Breast epithelium (tissue), 4 donors: ENCODE data around the gene CETP. TPM values are rescaled to one million over a fixed set of nuclear protein-coding genes. Genes with fewer than 3 reads are reported as not detected.
"Not testable (repeated sequence)": the region's sequence is repeated elsewhere in the genome, so short reads cannot be mapped to it uniquely, and the experiment has no call there.

ENCODE experiments used
- DNase-seq, 2 donors: peaks; one replicate each; pipeline ENCODE4 v3.0.0-alpha.2; 2019; ENCODE audit warnings: low spot score in 2 of 2
- H3K27ac ChIP-seq, 2 donors: fragments of 200-600 bp; sonication (generic) in 1 of 2; one replicate each; pipeline ENCODE4 v1.5.1; 2016 to 2019; ENCODE audit warnings: mild to moderate bottlenecking in 1 of 2
- H3K27me3 ChIP-seq, 2 donors: fragments of 200-600 bp; sonication (generic) in 1 of 2; one replicate each; pipeline versions ENCODE4 v1.5.1 to v1.6.0; 2017 to 2019; ENCODE audit warnings: control low read depth in 1 of 2, mild to moderate bottlenecking in 1 of 2
- H3K36me3 ChIP-seq: fragments of 200-600 bp; one replicate; pipeline ENCODE4 v1.5.1; 2019
- H3K4me1 ChIP-seq, 2 donors: fragments of 200-600 bp; sonication (generic); one replicate each; pipeline ENCODE4 v1.5.1; 2016 to 2019; ENCODE audit warnings: control low read depth in 1 of 2
- H3K4me3 ChIP-seq, 3 donors: fragments of 200-600 bp; sonication (generic); 1 replicate in 2 of 3; 2 replicates in 1 of 3; pipeline ENCODE4 v1.5.1; 2016 to 2019; ENCODE audit warnings: mild to moderate bottlenecking in 3 of 3, moderate library complexity in 2 of 3
- H3K9me3 ChIP-seq, 2 donors: fragments of 200-600 bp; sonication (generic) in 1 of 2; one replicate each; pipeline ENCODE4 v1.5.1; 2016 to 2019; ENCODE audit warnings: control low read depth in 1 of 2
- POLR2A ChIP-seq: fragments of 450-650 bp; IDR thresholded peaks from one replicate; pipeline ENCODE4 v1.6.1; 2016; ENCODE audit warnings: antibody characterized with exemption, mild to moderate bottlenecking, moderate library complexity
- POLR2AphosphoS5 ChIP-seq, 3 donors: sonication (generic); formaldehyde crosslinking; IDR thresholded peaks; one replicate each; pipeline ENCODE4 v1.6.1; 2017; ENCODE audit warnings: antibody characterized with exemption in 3 of 3
- intact Hi-C: fragments of 100-400 bp; cut with DNase I; formaldehyde crosslinking; loops from one replicate; pipeline ENCODE4 v1.15.1; 2023; ENCODE audit warnings: low total_unique reads
- total RNA-seq, 3 donors: library from RNA; depleted of rRNA; stranded (reverse); fragments of >200 nt; gene quantifications; one replicate each; pipeline ENCODE4 v1.1.0, GENCODE V29; 2016
- TF ChIP-seq, protein P1 (sequence below), 3 donors: fragments of 450-650 bp; IDR thresholded peaks; one replicate each; pipeline ENCODE4 v1.5.1; 2016 to 2017; ENCODE audit warnings: antibody characterized with exemption in 3 of 3, mild to moderate bottlenecking in 3 of 3, moderate library complexity in 3 of 3

The CETP gene
- total RNA-seq, 3 donors from 2014 or later, result 0.44 to 0.80 (median 0.66) TPM

DNA sequence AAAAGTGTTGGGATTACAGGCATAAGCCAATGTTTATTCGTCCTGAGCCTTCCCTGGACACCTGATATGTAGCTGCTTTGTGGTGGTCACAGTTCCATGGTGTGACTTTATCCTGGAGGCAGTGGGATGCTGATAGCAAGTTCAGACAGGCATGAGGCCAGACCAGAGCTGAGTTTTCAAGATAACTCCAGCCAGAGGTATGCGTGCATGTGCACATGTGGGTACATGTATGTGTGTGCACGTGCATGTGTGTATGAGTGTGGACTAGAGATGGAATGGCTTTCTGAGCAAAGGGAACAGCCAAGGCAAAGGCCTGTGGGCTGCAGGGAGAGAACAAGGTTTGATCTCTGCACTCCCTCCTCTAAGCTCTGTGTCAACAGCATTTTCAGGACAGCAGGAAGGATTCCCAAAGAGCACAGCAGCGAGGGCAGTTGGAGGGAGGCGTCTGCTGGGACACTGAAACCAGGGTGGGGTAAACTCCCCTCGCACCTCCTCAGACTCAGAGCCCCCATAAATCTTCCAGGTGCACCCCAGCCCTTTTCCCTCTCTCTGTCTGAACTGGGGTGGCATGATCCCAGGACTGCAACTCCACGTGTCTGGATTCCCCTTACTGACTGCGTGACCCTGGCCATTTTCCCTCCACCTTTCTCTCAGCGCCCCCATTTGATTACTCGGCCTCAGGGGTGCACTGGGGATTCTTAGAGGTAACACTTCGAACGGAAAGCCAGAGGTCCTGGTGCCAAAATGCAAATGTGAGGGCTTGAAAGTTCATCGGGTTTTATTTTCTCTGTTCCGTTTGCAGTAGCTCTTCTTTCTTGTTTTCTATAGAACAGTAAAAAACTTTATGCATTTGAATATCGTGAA is 42.9 kb downstream of the CETP start:
- H3K9me3 ChIP-seq, result no peaks in the 10 kb centered on the region
- DNase-seq, result no peak
- H3K4me3 ChIP-seq, result no peak overlapping the region
- intact Hi-C loops, result no loop called here
- no peak for TF ChIP-seq POLR2A
- TF ChIP-seq, protein P1, sequence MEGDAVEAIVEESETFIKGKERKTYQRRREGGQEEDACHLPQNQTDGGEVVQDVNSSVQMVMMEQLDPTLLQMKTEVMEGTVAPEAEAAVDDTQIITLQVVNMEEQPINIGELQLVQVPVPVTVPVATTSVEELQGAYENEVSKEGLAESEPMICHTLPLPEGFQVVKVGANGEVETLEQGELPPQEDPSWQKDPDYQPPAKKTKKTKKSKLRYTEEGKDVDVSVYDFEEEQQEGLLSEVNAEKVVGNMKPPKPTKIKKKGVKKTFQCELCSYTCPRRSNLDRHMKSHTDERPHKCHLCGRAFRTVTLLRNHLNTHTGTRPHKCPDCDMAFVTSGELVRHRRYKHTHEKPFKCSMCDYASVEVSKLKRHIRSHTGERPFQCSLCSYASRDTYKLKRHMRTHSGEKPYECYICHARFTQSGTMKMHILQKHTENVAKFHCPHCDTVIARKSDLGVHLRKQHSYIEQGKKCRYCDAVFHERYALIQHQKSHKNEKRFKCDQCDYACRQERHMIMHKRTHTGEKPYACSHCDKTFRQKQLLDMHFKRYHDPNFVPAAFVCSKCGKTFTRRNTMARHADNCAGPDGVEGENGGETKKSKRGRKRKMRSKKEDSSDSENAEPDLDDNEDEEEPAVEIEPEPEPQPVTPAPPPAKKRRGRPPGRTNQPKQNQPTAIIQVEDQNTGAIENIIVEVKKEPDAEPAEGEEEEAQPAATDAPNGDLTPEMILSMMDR (IDR thresholded peaks at IDR 0.05), result no peak
- no peak for TF ChIP-seq POLR2AphosphoS5 (IDR thresholded peaks at IDR 0.05)
- no peaks in the 10 kb centered on the region for H3K27me3 ChIP-seq
- H3K4me1 ChIP-seq, result no peaks in the 10 kb centered on the region
- H3K36me3 ChIP-seq, result no peaks in the 10 kb centered on the region
- no peak overlapping the region for H3K27ac ChIP-seq

DNA sequence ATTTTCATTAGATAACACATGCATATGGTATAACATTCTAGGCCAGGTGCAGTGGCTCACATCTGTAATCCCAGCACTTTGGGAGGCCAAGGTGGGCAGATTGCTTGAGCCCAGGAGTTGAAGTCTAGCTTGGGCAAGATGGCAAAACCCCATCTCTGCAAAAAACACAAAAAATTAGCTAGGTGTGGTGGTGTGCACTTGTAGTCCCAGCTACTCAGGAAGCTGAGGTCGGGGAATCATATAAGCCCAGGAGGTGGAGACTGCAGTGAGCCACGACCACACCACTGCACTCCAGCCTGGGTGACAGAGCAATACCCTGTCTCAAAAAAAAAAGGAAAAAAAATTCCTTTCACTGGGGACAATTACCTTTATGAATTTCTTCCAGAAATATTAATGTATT is 43.8 kb downstream of the CETP start:
- H3K36me3 ChIP-seq, H3K9me3 ChIP-seq, DNase-seq, intact Hi-C loops, H3K4me1 ChIP-seq, H3K27me3 ChIP-seq, H3K4me3 ChIP-seq, H3K27ac ChIP-seq: not testable (repeated sequence)

DNA sequence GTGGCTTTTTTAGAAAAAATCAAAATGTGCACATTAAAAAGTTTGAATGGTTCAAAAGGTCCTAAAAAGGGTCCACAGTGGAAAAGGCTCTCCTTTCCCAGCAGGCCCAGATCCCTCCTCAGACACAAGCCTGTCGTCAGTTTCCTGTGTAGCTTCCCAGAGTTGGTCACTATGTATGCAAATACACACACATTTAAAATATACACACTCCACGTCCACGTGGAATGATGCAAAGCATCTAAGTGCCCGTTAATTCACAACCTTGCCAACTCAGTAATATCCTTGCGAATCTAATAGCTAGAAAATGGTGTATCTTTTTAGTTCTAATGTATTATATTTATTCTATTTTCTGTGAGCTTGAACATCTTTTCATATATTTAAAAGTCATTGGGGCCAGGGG is 45.3 kb downstream of the CETP start:
- Histone ChIP-seq H3K4me1 (no peaks in the 10 kb centered on the region), H3K36me3 (no peaks in the 10 kb centered on the region), H3K27me3 (no peaks in the 10 kb centered on the region), H3K9me3 (no peaks in the 10 kb centered on the region), H3K27ac (no peak overlapping the region), H3K4me3 (no peak overlapping the region)
- no peak for DNase-seq
- no peak for TF ChIP-seq POLR2A
- TF ChIP-seq, protein P1 (IDR thresholded peaks at IDR 0.05), result no peak
- TF ChIP-seq POLR2AphosphoS5 (IDR thresholded peaks at IDR 0.05), result no peak
- intact Hi-C loops, result no loop called here

DNA sequence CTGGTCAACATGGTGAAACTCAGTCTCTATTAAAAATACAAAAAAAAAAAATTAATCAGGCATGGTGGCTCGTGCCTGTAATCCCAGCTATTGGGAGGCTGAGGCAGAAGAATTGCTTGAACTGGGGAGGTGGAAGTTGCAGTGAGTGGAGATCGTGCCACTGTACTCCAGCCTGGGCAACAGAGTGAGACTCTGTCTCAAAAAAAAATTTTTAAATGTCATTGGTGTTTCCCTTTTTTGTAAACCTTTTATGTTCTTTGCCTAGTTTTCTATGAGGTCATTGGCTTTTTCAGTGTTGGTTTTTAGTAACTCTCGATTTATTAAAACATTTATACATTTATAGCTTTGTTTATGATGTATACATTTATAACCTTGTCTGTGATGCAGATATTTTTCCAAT is 45.8 kb downstream of the CETP start:
- no peaks in the 10 kb centered on the region for H3K27me3 ChIP-seq
- no peaks in the 10 kb centered on the region for H3K9me3 ChIP-seq
- H3K4me3 ChIP-seq, result no peak overlapping the region
- DNase-seq, result no peak
- TF ChIP-seq POLR2A, result no peak
- no peak for TF ChIP-seq POLR2AphosphoS5 (IDR thresholded peaks at IDR 0.05)
- TF ChIP-seq, protein P1 (IDR thresholded peaks at IDR 0.05), result no peak
- intact Hi-C loops, result no loop called here
- H3K4me1 ChIP-seq, result no peaks in the 10 kb centered on the region
- no peak overlapping the region for H3K27ac ChIP-seq
- no peaks in the 10 kb centered on the region for H3K36me3 ChIP-seq

DNA sequence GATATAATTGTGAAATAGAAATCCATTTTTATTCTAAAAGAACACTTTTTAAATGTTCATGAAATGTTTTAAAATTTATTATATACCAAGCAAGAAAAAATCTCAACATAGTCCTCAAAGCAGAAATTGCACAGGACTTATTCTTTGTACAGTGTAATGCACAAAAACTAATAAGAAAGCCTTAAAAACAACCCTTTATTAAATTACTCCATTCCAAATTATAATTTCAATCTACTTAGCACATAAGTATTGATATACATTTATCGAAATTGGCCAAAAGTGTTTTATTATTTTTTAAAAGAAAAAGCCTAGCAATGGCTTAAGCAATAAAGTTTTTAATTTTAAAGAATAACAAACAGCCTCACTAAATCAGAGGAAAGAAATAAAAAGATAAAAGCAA is 46.7 kb downstream of the CETP start:
- Histone ChIP-seq H3K9me3 (no peaks in the 10 kb centered on the region), H3K36me3 (no peaks in the 10 kb centered on the region)
- intact Hi-C loops, result no loop called here

More for the DNA sequence above, 46.7 kb downstream of the CETP start:
- Histone ChIP-seq H3K27ac (no peak overlapping the region), H3K4me1 (no peaks in the 10 kb centered on the region), H3K4me3 (no peak overlapping the region), H3K27me3 (no peaks in the 10 kb centered on the region)
- no peak for DNase-seq
- TF ChIP-seq POLR2A (no peak), POLR2AphosphoS5 (IDR thresholded peaks at IDR 0.05) (no peak)
- TF ChIP-seq, protein P1 (IDR thresholded peaks at IDR 0.05), result no peak
